BE2C (cell line): ENCODE results near the gene INHBE.
"Not testable (repeated sequence)": the region's sequence is repeated elsewhere in the genome, so short reads cannot be mapped to it uniquely, and the experiment has no call there.

Experiments used
- DNase-seq: peaks from one replicate; pipeline ENCODE4 v3.0.0-alpha.2; 2020
- H3K27me3 ChIP-seq: fragments of 250-450 bp; sonication (Bioruptor Pico); 2 replicates; pipeline ENCODE4 v1.5.1; 2020; ENCODE audit warnings: mild to moderate bottlenecking
- H3K36me3 ChIP-seq: fragments of 250-450 bp; sonication (Bioruptor Pico); 2 replicates; pipeline ENCODE4 v1.5.1; 2020; ENCODE audit warnings: mild to moderate bottlenecking
- H3K4me1 ChIP-seq: fragments of 250-450 bp; sonication (Bioruptor Pico); 2 replicates; pipeline ENCODE4 v1.5.1; 2020
- H3K4me3 ChIP-seq: 2 replicates; pipeline ENCODE4 v1.5.1; 2011; ENCODE audit warnings: low read depth, low read length
- H3K9me3 ChIP-seq: fragments of 250-450 bp; sonication (Bioruptor Pico); 2 replicates; pipeline ENCODE4 v1.5.1; 2020
- TF ChIP-seq, protein P1 (sequence below): IDR thresholded peaks from 2 replicates; pipeline ENCODE4 v1.5.1; 2012; ENCODE audit warnings: mild to moderate bottlenecking, low read depth, low read length

Gene INHBE

DNA sequence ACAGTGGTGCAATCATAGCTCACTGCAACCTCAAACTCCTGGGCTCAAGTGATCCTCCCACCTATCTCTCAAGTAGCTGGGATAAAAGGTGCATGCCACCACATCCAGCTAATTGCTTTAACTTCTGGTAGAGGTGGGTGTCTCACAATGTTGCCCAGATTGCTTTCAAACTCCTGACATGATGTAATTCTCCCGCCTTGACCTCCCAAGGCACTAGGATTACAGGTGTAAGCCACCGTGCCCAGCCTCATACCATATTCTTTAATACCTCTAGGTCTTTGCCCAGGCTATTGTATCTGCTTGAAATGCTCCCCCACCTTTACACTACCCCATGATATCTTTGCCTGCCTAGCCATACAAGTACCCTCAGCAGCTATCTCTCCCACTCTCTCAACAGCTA is 35.6 kb upstream of the INHBE start:
- Histone ChIP-seq H3K4me3 (no peak overlapping the region), H3K27me3 (no peaks in the 10 kb centered on the region), H3K36me3 (no peaks in the 10 kb centered on the region; the same call in 1 of the 2 replicates), H3K9me3 (no peaks in the 10 kb centered on the region), H3K4me1 (no peaks in the 10 kb centered on the region; the same call in 1 of the 2 replicates)
- TF ChIP-seq, protein P1, sequence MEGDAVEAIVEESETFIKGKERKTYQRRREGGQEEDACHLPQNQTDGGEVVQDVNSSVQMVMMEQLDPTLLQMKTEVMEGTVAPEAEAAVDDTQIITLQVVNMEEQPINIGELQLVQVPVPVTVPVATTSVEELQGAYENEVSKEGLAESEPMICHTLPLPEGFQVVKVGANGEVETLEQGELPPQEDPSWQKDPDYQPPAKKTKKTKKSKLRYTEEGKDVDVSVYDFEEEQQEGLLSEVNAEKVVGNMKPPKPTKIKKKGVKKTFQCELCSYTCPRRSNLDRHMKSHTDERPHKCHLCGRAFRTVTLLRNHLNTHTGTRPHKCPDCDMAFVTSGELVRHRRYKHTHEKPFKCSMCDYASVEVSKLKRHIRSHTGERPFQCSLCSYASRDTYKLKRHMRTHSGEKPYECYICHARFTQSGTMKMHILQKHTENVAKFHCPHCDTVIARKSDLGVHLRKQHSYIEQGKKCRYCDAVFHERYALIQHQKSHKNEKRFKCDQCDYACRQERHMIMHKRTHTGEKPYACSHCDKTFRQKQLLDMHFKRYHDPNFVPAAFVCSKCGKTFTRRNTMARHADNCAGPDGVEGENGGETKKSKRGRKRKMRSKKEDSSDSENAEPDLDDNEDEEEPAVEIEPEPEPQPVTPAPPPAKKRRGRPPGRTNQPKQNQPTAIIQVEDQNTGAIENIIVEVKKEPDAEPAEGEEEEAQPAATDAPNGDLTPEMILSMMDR, result no peak
- DNase-seq, result no peak

DNA sequence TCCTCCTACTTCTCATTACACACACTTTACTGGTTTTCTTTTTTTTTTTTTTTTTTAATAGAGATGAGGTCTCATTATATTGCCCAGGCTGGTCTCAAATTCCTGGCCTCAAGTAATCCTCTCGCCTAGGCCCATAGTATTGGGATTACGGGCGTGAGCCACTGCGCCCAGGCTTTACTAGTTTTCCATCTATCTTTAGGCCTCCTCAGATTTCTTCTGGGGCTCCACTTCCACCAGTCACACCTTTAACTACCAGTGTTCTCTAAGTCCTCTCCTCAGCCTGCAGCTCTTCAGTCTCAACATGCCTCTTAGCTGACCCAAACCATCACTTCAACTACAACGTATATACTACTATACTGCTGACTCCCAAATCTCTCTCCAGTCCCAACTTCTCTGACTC is 34.6 kb upstream of the INHBE start:
- TF ChIP-seq, protein P1, result no peak
- no peaks in the 10 kb centered on the region; the same call in 1 of the 2 replicates for H3K4me1 ChIP-seq
- no peaks in the 10 kb centered on the region; the same call in 1 of the 2 replicates for H3K36me3 ChIP-seq

DNA sequence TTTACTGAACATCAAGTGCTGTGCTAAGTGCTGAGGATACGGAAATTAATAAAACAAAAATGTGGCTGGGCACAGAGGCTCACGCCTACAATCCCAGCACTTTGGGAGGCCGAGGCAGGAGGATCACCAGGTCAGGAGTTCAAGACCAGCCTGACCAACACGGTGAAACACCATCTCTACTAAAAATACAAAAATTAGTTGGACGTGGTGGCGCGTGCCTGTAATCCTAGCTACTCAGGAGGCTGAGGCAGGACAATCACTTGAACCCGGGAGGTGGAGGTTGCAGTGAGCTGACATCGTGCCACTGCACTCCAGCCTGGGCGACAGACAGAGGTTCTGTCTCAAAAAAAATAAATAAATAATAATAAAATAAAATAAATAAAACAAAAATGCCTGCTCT is 28.2 kb upstream of the INHBE start:
- DNase-seq, H3K27me3 ChIP-seq, H3K9me3 ChIP-seq, H3K4me3 ChIP-seq, H3K4me1 ChIP-seq, H3K36me3 ChIP-seq: not testable (repeated sequence)

More for the DNA sequence above, 34.6 kb upstream of the INHBE start:
- Histone ChIP-seq H3K4me3 (no peak overlapping the region), H3K27me3 (no peaks in the 10 kb centered on the region), H3K9me3 (no peaks in the 10 kb centered on the region)
- no peak for DNase-seq

DNA sequence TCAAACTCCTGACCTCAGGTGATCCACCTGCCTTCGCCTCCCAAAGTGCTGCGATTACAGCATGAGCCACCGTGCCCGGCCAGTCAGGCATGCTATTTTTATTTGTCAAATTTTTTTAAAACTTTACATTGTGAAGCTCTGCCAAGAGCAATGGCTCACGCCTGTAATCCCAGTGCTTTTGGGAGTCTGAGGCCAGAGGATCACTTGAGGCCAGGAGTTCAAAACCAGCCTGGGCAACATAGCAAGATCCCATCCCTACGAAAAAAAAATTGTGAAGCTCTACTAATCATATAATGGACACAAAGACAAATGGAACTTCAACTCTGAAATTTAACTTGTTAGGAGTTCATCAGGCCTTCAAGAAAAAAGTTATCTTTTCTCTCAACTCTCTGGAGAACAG is 26.1 kb upstream of the INHBE start:
- H3K4me1 ChIP-seq, result no peaks in the 10 kb centered on the region
- DNase-seq, result no peak
- TF ChIP-seq, protein P1, result no peak
- H3K4me3 ChIP-seq, result no peak overlapping the region
- H3K36me3 ChIP-seq, result no peaks in the 10 kb centered on the region; the same call in 1 of the 2 replicates
- no peaks in the 10 kb centered on the region for H3K27me3 ChIP-seq
- H3K9me3 ChIP-seq, result no peaks in the 10 kb centered on the region

DNA sequence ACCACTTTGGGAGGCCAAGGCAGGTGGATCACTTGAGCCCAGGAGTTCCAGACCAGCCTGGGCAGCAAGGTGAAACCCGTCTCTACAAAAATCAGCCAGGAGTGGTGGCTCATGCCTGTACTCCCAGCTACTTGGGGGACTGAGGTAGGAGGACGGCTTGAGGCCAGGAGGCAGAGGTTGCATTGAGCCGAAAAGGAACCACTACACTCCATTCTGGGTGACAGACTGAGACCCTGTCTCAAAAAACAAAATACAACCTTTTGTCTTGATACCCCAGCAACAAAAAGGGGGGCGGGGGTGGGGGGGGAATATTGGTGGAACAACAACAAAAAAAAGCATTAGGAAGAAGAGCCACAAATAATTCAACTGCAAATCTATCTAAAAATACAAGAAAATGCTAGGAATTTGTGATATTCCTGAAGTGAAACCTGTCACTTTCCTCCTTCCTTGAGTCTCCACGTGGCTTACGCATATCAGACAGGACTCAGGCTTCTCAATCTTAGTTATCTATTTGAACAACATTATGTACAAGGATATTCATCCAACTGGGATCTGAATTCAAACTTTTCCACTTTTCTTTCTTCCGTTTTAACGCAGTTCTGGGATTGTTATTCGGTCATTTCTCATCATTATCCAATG is 25.5 kb upstream of the INHBE start:
- Histone ChIP-seq H3K4me3 (peak overlapping the region; percentile 74), H3K9me3 (no peaks in the 10 kb centered on the region), H3K36me3 (no peaks in the 10 kb centered on the region), H3K4me1 (no peaks in the 10 kb centered on the region), H3K27me3 (no peaks in the 10 kb centered on the region)
- no peak for DNase-seq
- TF ChIP-seq, protein P1, result no peak

DNA sequence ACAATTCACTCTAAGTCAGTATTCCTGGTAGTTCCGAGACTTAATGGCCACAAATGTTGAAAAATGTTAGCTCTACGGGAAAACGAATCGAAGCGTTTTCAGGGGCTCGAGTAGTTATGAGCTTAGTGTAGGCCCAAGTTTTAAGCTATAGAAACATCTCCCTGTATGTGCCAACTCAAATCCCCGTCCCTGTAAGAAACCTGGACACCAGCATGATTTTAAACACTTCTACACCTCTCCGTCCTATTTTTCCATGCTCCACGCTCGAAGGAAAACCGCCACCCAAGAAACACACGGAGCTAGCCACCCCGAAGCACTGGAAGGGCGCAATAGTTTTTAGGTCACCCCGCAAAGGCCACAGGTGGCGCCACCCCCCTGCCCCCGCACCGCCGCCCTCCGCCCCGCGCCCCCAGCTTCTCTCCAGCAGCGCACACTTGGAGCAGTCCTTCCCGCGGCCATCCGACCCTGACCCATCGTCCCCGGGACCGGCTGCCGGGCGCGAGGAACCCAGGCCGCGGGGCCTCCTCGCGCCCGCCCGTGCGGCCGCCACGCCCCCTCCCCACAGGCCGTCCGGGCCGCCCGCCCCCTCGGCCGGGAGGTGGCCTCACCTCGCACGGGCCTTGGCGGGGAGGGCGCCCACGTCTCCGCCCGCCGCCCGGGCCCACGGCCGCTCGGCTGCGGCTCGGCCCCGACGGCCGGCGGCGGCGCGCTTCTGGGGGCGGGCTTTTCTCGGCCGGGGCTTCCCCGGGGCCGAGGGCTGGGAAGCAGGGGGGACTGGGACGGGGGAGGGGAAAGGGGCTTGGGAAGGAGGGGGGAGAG is 24.8 kb upstream of the INHBE start:
- H3K4me1 ChIP-seq, result no peaks in the 10 kb centered on the region
- peak; percentile 65 for DNase-seq
- TF ChIP-seq, protein P1, result no peak
- H3K27me3 ChIP-seq, result no peaks in the 10 kb centered on the region
- no peaks in the 10 kb centered on the region for H3K36me3 ChIP-seq
- H3K4me3 ChIP-seq, result peak overlapping the region; percentile 74
- no peaks in the 10 kb centered on the region for H3K9me3 ChIP-seq
